Ishikawa (cell line): ENCODE results near the gene CHRDL2.

Experiments used
- MAX ChIP-seq: IDR thresholded peaks from 2 replicates; pipeline ENCODE4 v1.6.1; 2012
- TCF12 ChIP-seq: IDR thresholded peaks from 2 replicates; pipeline ENCODE4 v1.6.1; 2012; ENCODE audit warnings: low read depth
- TEAD4 ChIP-seq: IDR thresholded peaks from 2 replicates; pipeline ENCODE4 v1.6.1; 2012
- ZBTB7A ChIP-seq: IDR thresholded peaks from 2 replicates; pipeline ENCODE4 v1.6.1; 2012; ENCODE audit warnings: low read depth

DNA sequence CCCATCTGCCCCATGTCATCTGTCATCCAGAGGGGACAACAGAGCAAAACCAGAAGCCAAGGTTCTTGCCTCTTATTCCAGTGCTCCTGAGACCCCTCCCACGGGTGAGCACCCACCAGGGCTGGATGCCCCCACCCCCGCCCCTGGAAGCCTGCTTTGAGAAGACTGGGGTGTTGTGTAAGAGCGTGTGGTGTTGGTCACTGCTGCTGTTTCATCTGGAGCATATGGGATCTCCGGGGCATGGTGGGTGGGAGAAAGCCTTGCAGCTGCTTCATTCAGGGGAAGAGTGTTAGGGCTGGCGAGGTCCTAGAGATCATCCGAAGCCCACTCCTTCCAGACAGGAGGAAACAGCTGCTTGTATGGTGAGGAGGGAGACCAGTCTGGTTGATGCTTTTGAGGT, 54.1 kb downstream of the CHRDL2 start:
- no peak for TF ChIP-seq ZBTB7A
- TF ChIP-seq TEAD4: no peak
- TF ChIP-seq TCF12: no peak
- no peak for TF ChIP-seq MAX
